GM21576 (cell line): Measurements from ENCODE around the gene RIPK4.
"Not testable (repeated sequence)": the region's sequence is repeated elsewhere in the genome, so short reads cannot be mapped to it uniquely, and the experiment has no call there.

ENCODE experiments used
- ATAC-seq: cut with Tn5 transposase; IDR thresholded peaks from one replicate; pipeline ENCODE4 v1.9.1; 2021; ENCODE audit warnings: mild to moderate bottlenecking, moderate library complexity; ENCODE audit not compliant: unreplicated experiment

The RIPK4 gene

DNA sequence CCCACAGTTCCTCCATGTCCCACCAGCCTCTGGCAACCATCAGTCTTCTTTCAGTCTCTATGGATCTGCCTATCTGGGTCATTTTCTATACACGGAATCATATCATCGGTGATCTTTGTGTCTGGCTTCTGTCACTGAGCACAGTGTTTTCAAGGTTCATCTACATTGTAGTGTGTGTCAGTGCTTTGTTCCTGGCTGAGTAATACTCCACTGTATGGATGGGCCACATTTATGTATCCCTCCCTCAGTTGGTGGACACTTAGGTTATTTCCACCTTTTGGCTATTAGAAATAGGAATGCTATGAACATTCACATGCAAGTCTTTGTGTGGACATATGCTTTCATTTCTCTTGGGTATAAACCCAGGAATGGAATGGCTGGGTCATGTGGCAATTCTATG, 46.6 kb downstream of the RIPK4 start:
- ATAC-seq: no peak

DNA sequence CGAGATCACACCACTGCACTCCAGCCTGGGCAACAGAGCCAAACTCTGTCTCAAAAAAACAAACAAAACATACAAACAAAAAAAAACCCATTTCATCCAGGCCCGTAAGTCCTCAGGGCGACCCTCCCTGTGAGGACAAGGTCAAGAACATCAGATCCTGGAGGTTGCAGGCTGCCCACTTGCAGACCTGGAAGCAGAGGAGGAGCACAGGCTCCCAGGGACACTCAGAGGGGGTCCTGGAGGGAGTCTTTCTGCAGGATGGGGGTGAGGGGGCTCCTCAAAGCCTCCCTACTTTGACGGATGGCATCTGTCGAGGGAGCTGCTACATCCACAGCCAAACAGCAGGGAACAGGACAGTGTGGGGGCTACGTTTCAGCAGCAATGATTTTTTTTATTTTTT, 47.2 kb downstream of the RIPK4 start:
- no peak for ATAC-seq

DNA sequence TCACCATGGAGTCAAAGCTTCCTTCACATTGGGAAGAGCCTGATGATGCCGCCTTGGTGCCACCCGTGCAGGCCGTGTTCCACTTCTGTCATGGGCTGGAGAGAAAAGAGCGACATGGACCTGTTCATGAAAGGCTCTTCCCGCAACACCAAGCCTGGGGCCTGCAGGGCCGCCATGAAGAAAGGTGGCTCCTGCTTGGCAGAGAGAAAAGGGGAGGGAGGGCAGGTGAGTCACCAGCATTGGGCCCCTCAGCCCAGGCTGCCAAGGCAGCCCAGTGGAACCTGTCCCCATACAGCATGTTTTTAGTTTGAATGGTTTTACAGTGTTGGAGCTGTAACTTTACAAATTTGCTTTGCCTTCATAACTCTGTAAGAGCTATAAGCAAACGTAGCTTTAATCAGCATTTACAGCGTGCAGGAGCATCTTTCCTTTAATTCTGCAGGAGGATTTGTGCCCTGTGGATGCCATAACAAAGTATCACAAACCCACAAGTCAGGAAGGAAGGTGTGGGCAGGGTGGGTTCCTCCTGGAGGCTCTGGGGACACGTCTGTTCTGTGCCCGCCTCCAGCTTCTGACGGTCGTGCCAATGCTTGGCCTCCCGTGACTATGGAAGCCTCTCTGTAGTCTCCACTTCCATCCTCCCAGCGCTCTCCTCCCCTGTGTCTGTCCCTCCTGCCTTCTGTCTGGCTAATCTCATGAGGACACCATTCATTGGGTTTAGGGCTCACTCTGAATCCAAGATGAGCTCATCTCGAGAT, 49.1 kb downstream of the RIPK4 start:
- no peak for ATAC-seq

DNA sequence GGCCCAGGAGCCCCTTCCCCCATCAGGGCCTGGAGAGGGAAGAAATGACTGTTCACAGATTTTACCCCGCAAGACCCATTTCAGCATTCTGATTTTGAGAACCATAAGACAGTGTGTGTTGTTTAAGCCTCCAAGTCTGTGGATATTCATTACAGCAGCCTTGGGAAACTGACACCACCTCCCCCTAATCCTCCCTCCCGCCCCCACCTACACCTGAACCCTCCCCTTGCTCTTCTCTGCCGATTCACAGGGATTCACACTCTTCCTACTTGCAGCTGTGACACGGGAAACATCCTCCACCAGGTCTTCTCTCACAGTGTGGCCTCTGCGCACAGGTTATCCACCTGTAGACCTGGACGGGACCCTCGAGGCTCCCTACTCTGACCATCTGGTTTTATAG, 50.1 kb downstream of the RIPK4 start:
- ATAC-seq: no peak

DNA sequence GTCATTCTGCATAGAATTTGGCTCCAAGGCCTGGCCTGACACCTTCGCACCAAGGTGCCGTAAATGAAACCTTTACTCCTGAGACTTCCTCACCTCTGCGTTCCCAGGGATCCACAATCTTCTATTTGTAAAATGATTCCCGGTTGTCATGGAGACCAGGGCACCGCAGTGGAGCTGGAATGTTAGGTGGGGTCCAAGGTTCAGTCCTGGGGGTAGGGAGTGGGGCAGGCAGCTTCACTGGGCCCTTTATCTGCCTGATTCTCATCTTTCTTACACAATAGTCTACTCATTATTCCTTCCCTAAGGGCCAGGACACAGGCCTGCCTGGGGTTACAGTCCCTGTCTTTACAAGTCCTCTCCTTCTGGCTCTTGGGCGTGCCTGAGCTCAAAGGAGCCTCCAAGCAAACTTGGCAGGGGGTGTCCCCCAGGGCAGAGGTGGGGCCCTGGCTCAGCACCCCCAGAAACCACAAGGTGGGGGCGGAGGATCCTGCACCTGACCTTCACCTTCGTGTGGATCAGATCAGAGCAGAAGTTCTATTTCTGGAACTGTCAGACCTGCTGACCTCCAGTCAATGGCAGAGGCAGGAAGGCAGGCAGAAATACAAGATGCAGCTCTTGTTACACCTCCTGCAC, 51.1 kb downstream of the RIPK4 start:
- no peak for ATAC-seq

DNA sequence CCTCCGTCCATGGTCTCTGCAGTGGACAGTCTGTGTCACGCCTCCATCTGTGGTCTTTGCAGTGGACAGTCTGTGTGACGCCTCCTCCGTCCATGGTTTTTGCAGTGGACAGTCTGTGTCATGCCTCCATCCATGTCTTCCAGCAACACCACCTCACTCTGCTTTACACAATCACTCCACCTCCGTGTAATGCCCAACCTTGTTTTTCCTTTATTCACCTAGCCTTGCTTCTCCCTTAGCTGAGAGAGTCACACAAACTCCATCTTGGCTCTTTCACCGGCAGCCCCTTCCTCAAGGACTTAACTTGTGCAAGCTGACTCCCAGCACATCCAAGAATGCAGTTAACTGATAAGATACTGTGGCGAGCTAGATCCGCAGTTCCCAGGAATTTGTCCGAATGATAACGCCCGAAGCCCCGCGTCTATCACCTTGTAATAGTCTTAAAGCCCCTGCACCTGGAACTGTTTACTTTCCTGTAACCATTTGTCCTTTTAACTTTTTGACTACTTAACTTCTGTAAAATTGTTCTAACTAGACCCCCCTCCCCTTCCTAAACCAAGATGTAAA, 52.5 kb downstream of the RIPK4 start:
- ATAC-seq: not testable (repeated sequence)

DNA sequence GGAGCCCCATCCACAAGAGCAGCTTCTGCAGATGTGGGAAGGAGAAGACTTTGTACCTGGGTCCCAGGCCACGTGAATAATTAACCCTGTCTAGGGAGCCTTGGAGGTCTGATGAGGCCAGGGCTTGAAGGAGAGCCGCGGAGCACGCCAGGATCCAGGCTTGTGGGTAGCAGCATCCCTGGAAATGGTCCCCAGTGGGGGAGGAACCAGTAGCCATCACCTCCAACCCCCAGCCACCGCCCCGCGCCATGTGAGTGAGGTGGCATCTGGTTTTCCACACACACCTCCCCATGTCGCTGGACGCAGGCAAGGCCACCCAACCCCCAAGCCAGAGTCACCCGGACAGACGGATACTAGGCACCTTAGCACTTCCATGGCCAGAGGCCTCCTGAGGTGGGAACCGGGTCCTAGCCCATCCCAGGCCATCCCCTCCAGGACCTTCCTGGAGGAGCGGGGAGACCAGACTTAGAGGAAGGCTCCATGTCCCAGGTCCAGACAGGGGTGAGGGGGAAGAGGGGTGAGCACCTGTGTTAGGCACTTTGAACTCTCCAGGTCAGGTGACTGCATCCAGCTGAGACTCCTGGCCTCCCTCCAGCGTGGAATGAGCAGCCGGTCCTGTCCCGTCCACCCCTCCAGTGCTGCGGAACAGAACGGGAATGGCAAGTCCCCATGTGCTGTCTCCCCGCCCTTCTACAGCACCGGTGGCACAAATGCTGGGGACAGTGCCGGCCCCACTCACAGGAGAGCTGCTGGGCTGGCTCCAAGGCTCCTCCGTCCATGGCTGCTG, 53.2 kb downstream of the RIPK4 start:
- no peak for ATAC-seq

DNA sequence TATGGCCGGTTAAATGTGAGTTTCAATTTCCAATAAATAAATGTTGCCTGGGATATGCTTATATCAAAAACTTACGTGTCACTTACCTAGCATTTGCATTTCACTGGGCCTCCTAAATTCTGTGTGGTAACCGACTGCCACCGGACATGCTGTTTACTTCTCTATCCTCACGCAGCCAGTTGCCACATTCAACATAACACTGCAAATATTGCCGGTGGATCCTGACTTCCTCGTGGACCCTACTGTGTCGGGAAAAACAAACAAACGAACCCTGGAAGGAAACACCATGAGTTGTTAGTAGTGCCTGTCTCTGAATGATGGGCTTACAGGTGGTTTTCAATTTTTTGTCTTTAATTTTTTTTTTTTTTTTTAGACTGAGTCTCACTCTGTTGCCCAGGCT, 54.1 kb downstream of the RIPK4 start:
- no peak for ATAC-seq

DNA sequence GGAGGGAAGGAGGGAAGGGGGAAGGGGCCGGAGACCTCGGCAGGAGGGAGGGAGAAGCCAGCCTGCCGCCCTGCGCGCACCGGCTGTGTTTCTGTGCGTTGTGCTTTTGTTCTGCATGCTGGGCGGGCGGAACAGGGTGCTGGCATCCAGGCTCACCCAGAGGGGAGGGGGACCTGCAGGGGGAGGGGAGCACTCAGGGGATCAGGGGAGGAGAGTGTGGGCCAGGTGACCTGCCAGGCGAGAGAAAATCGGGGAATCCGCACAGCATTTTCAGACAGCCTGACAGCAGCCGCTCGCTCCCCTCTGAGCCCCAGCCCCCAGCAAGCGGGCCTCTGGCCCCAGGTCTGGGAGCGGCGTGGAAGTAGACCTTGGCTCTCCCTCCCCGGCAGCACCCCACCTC, 54.7 kb downstream of the RIPK4 start:
- no peak for ATAC-seq

DNA sequence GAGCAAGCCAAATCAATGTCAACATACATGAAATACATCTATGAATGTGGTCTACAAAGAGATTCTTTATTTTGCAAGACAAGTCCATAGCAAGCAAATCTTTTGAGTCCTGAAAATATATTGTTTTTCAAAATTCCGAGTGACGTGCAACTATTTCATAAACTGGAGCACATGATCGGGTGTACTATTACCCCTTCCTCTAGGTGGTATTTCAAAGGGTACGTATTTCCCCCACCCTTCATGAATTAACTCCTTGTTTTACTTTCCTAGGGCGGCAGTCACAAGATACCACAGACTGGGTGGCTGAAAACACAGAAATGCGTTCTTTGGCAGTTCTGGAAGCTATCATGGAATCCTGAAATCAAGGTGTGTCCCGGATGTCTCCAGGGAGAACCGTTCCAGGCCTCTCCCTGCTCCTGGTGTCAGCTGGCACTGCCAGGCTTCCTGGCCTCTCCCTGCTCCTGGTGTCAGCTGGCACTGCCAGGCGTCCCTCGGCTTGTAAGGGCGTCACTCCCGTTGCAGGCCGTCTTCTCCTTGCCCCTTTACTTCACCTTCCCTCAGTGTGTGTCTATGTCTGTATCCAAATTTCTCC, 55.3 kb downstream of the RIPK4 start:
- ATAC-seq: no peak

DNA sequence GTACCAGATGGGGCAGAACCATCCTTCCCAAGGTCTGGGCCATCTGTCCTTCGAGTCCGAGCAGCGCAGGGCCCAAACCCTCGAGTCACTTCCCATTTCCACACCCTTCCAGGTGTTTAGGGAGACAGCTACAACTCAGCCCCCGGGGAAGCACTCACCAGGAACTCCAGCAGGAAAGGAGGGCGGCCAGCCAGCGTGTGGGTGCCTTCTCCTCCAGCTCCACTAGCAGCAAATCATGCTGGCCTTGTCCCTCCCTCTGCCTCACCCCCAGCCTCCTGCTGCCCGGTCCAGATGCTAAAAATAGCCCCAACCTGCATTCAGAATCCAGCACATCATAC, 56.1 kb downstream of the RIPK4 start:
- ATAC-seq: no peak

DNA sequence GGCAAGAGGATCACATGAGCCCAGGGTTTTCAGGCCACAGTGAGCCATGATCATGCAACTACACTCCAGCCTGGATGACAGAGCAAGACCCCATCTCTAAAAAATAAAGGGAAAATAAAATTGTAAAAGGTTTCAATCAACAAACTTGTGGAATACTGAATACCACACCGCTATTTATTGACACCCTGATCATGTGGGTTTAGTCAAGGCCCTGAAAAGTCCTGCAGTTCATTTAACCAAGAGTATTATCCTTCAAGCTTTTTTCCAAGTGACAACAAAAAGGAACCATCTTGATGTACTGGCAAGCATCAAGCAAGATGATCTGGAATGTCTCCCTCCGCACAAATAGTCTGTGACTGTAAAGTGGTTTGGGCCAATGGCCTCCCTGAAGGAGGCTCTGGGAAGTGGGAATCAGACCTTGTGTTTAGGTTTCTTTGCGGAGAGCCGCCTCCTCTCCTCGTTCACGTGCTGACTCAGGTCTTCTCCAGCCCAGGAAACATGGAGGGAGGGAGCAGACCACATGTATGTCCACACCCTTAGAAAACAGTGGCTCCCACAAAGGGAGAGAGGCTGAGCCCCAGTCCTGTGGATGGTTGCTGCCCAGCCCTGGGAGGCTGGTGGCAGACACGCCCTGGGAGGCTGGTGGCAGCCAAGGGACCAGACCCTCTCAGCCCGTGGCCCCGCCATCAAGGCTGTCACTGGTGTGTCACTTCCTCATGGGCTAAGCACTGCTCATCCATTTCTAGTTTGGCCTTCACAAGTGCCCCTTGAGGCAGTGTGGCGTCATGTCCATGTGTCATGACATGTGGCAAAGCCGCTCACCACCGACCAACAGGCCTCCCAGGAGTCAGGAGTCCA, 56.7 kb downstream of the RIPK4 start:
- ATAC-seq: no peak

DNA sequence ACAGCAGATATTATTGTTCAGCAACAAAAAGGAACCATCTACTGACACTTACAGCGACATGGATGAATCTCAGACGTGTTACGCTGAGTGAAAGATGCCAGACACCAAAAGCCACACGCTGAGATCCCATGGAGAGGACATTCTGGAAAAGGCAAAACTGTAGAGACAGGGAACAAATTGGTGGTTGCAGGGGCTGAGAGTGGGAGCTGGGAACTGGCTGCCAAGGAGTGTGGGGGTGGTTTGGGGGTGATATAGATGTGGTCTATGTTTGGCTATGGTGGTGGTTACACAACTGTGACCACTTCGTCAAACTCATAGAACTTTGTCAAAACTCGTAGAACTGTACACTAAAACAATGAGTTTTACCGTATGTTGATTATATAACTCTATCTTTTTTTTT, 57.7 kb downstream of the RIPK4 start:
- ATAC-seq: no peak

DNA sequence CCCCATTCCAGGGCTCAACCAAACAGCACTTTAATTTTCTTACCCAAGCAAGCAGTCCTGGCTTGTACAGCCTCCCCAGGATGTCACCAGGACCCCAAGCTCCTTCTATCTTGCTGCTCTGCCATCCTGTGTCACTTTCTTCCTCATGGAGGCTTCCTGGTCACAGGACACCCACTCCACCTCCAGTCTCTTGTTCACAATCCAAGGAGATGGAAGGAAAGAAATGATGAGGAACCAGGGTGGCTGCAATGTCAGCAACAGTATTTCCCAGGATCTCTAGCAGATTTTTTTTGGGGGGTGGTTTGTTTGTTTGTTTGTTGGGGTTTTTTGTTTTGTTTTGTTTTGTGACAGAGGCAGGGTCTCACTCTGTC, 58.9 kb downstream of the RIPK4 start:
- no peak for ATAC-seq

DNA sequence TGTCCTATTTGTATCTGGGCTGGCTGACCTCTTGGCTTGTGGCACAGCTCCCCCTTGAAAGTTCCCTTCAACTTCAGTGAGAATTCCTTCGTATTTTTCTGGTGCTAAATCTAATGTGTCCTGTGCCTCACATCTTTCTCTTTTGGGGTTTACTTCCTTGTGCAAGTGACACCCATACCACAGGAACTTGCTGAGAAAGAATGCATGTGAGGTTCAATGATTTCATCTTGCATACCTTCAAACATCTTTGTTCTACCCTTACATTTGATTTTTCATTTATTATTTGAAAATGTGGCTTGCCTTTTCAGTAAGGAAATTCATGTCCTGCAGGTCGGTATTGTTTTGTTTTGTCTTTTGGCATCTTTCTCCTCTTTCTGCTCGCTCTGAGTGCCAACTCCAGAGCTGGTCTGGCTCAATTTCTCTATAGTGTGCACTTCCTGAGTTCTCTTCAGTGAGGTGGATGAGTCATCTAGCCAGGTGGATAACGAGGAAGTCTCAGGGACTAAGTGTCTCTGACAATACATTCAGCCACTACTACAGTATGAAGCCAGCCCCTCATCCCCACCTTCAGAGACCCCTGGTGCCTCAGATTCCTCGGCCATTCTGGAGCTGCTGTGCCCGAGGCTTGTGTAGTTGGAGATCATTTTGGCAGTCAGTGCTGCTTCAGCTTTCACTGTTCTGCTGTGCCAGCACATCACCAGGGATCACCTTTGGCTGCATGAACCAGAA, 59.5 kb downstream of the RIPK4 start:
- ATAC-seq: no peak

DNA sequence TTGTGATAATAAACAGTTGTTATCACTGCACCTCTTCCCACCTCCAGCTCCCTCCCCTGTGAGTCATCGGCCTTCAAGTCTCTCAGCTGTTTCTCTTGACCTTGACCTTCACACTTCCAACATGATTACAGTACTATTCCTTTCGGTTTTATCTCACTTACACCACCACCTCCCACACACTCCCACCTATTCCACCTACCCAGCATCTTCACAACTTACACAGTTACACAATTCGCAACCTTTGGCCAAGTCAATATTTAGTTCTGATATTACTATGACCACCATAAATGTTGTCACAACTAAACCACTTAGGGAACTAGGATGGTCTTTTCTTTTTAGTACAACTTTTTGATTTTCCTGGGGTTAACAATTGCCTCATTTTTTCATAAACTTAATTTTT, 60.2 kb downstream of the RIPK4 start:
- no peak for ATAC-seq

DNA sequence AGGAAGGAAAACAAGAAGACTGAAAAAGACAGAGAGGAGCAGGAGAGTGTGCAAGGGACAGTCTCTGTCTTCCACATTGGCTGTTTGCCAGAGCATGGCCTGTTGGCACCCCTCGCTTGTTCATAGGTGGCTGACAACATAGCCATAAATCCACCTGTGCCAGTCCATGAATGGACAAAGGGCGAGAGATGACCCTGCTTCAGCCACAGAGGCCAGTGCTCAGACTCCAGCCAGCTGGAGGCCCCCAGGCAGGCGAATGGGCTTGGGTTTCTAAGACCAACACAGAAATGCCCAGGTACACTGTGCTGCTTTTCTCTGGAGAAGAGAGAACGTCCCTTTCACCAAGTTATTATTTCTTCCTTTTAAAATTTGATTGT, 60.6 kb downstream of the RIPK4 start:
- ATAC-seq: no peak

DNA sequence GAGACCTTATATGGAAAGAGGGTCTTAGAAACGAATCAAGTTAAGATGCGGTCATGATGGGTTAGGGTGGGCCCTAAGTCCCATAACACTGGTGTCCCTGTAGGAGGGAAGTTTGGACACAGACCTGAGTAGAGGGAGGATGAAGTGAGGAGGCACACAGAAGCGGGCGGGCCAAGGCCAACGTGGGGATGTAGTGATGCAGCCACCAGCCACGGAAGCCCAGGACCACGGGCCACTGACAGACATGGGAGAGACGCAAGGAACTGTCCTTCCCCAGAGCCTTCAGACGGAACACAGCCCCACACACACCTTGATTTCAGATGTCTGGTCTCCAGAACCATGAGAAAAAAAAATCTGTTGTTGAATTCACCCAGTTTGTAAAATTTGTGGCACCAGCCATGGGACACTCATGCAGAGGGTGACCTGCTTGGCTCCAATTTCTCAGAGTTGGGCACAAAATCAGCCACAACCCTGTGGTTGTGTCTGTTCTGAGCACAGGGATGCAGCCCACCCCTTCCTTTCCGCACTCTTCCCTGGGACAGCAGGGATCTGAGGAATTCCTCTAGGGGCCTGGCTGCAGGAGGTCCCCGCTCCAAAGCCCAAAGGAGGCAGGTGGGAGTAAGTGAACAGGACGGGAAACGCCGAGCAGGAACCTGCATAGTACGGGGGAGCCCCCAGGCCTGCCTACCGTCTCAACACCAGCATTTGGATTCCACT, 61.1 kb downstream of the RIPK4 start:
- ATAC-seq: no peak

DNA sequence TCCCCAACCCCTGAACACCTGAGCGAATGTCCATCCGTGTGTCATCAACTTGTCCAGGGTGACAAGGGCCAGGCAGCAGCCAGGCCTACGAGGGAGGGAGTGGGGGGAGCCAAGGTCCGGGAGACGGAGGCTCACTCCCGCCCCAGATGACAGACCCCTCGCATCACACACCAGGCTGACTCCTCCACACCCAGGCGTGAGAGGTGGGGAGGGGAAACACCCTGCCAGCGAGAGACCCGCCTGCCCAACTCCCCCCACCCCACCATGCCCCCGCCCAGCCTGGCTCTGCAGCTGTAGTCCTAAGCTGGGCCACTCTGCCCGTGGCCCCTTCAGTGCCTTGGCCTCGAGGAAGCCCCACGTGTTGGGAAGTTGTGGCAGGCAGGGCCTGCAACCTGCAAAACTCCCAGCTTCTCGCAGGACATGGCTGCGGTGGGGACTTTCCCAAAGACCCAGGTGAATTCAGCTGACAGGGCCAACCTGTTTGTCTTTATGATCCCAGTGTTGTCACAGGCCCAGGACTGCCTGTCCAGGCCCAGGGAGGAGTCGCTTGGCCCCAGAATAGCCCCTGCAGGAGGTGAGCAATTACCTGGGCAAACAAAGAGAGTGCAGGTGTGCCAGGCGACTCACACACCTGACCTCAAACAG, 62.9 kb downstream of the RIPK4 start:
- ATAC-seq: no peak
